Uterus (tissue), 4 donors: ENCODE data around the gene FHDC1. TPM values are rescaled to one million over a fixed set of nuclear protein-coding genes. Genes with fewer than 3 reads are reported as not detected.

Source experiments
- DNase-seq, 2 donors: peaks; one replicate each; pipeline ENCODE4 v3.0.0-alpha.2; 2019 to 2020
- H3K27ac ChIP-seq, 2 donors: fragments of 200-600 bp; sonication (generic); 1 replicate in 1 of 2; 2 replicates in 1 of 2; pipeline ENCODE4 v1.5.1; 2016 to 2018
- H3K27me3 ChIP-seq, 2 donors: fragments of 200-600 bp; sonication (generic); one replicate each; pipeline ENCODE4 v1.5.1; 2018 to 2019; ENCODE audit warnings: control low read depth in 1 of 2
- H3K36me3 ChIP-seq, 2 donors: fragments of 200-600 bp; sonication (generic); one replicate each; pipeline ENCODE4 v1.5.1; 2019; ENCODE audit warnings: control low read depth in 1 of 2
- H3K4me1 ChIP-seq, 2 donors: fragments of 200-600 bp; sonication (generic); one replicate each; pipeline ENCODE4 v1.5.1; 2018 to 2019; ENCODE audit warnings: control low read depth in 1 of 2
- H3K4me3 ChIP-seq, 2 donors: fragments of 200-600 bp; sonication (generic); 1 replicate in 1 of 2; 2 replicates in 1 of 2; pipeline ENCODE4 v1.5.1; 2018 to 2019; ENCODE audit warnings: mild to moderate bottlenecking in 1 of 2
- H3K9me3 ChIP-seq, 2 donors: fragments of 200-600 bp; sonication (generic); one replicate each; pipeline ENCODE4 v1.5.1; 2019; ENCODE audit warnings: control low read depth in 1 of 2
- CTCF ChIP-seq, 4 experiments: fragments of 200-600 bp in 2 of 4; fragments of 450-650 bp in 2 of 4; sonication (generic) in 2 of 4; IDR thresholded peaks; one replicate each; pipeline ENCODE4 v1.5.1; 2016 to 2019; ENCODE audit warnings: antibody characterized with exemption in 4 of 4, mild to moderate bottlenecking in 2 of 4, moderate library complexity in 1 of 4
- POLR2A ChIP-seq, 2 donors: fragments of 450-650 bp; IDR thresholded peaks; one replicate each; pipeline ENCODE4 v1.6.1; 2016; ENCODE audit warnings: antibody characterized with exemption in 2 of 2, mild to moderate bottlenecking in 1 of 2, moderate library complexity in 1 of 2
- intact Hi-C: fragments of 100-400 bp; cut with DNase I; formaldehyde crosslinking; loops from one replicate; pipeline ENCODE4 v1.15.1; 2023; ENCODE audit warnings: low total_unique reads
- total RNA-seq, 4 donors: library from RNA; depleted of rRNA in 3 of 4; stranded (reverse); fragments of >200 nt in 3 of 4; gene quantifications; one replicate each; pipeline versions ENCODE4 v1.1.0 to v1.2.4, GENCODE V29; 2014 to 2023
- donor health status: DM: yes; HTN: yes; CAD: no.

Gene FHDC1
- total RNA-seq, 4 donors from 2014 or later = 0.88 to 10.0 (median 2.9) TPM

DNA sequence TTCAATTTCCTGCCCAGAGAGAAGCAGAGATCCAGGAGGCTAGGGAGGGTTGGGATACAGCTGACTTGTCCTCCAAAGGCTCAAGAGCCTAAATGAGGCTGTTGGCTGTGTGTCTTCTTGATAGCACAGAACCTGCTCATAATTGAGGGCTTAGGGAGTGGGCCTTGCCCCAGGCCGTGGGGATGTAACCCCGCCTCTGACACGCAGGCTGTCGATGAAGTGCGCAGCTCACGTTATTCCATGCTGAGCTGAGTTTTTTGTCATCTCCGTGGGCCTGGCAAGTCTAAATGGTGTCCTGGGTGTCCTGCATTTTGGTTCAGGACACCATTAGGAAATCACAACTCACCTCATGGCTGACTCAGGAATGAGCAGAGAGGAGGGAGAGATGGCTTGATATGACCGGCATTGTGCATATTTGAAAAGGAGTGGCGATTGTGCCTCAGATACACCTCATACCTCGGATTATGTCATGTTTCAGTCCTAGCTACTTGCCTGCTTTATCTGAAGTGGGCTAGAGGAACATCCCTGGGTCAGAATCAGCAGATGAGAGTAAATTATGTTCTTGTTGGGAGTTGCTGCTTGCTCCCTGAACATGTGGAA, 43.7 kb downstream of the FHDC1 start:
- Histone ChIP-seq H3K9me3 (no peaks in the 10 kb centered on the region), H3K4me3 (no peak overlapping the region), H3K4me1 (no peaks in the 10 kb centered on the region), H3K27me3 (no peaks in the 10 kb centered on the region), H3K27ac (no peak overlapping the region), H3K36me3 (no peaks in the 10 kb centered on the region)
- no peak for TF ChIP-seq CTCF (IDR thresholded peaks at IDR 0.05)
- no peak for TF ChIP-seq POLR2A (IDR thresholded peaks at IDR 0.05)
- intact Hi-C loops = no loop called here
- no peak for DNase-seq

DNA sequence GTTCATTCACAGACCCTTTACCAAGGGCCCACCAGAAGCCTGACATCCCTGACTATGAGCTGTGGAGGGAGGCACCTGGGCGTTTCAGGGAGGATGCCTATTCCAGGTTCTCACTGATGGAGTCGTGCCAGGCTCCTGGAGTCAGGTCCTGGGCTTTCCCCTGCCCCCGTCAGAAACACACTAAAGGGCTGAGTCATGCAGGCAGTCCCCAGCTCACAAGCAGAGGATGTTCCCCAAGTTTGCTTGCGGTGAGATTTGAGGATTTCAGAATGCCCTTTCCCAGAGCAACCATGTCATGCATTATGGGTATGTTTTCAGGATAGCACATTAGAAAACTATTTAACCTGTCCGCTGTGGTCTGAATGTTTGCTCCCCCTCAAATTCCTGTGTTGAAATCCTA, 45.2 kb downstream of the FHDC1 start:
- H3K4me3 ChIP-seq = no peak overlapping the region
- intact Hi-C loops = no loop called here
- no peak for DNase-seq
- H3K36me3 ChIP-seq = no peaks in the 10 kb centered on the region
- no peak overlapping the region for H3K27ac ChIP-seq
- no peaks in the 10 kb centered on the region for H3K27me3 ChIP-seq
- no peaks in the 10 kb centered on the region for H3K4me1 ChIP-seq
- no peaks in the 10 kb centered on the region for H3K9me3 ChIP-seq
- no peak for TF ChIP-seq POLR2A (IDR thresholded peaks at IDR 0.05)

GRCh38 chr4:152981842-152982241, 45.7 kb downstream of the FHDC1 start:
- intact Hi-C loops = no loop called here
- TF ChIP-seq POLR2A (IDR thresholded peaks at IDR 0.05) (no peak), CTCF (IDR thresholded peaks at IDR 0.05) (no peak)

GRCh38 chr4:152983221-152983620, 47.1 kb downstream of the FHDC1 start:
- no peak for TF ChIP-seq CTCF (IDR thresholded peaks at IDR 0.05)
- no peak for TF ChIP-seq POLR2A (IDR thresholded peaks at IDR 0.05)
- H3K27me3 ChIP-seq = no peaks in the 10 kb centered on the region
- no peaks in the 10 kb centered on the region for H3K9me3 ChIP-seq
- intact Hi-C loops = no loop called here
- no peak overlapping the region for H3K27ac ChIP-seq
- no peaks in the 10 kb centered on the region for H3K36me3 ChIP-seq
- no peak for DNase-seq
- no peak overlapping the region for H3K4me3 ChIP-seq
- no peaks in the 10 kb centered on the region for H3K4me1 ChIP-seq

More at GRCh38 chr4:152981842-152982241, 45.7 kb downstream of the FHDC1 start:
- Histone ChIP-seq H3K36me3 (no peaks in the 10 kb centered on the region), H3K27me3 (no peaks in the 10 kb centered on the region), H3K4me3 (no peak overlapping the region), H3K27ac (no peak overlapping the region), H3K4me1 (no peaks in the 10 kb centered on the region), H3K9me3 (no peaks in the 10 kb centered on the region)
- no peak for DNase-seq

- no peaks in the 10 kb centered on the region for H3K4me1 ChIP-seq
- no peaks in the 10 kb centered on the region for H3K27me3 ChIP-seq
- DNase-seq = no peak
- intact Hi-C loops = no loop called here
- no peak overlapping the region for H3K4me3 ChIP-seq
- no peaks in the 10 kb centered on the region for H3K36me3 ChIP-seq
- TF ChIP-seq CTCF (IDR thresholded peaks at IDR 0.05) (no peak), POLR2A (IDR thresholded peaks at IDR 0.05) (no peak)
- H3K9me3 ChIP-seq = no peaks in the 10 kb centered on the region
- no peak overlapping the region for H3K27ac ChIP-seq
These were observed 47.8 kb downstream of the FHDC1 start for GRCh38 chr4:152983774-152984411.
